HCT116 (cell line): ENCODE data around the gene GFOD2. TPM values are rescaled to one million over a fixed set of nuclear protein-coding genes. Genes with fewer than 3 reads are reported as not detected.

Experiments
- ATAC-seq: fragments of 200-7000 bp; cut with Tn5 transposase; 2 replicates; pipeline ENCODE4 v1.9.1; 2020; ENCODE audit warnings: mild to moderate bottlenecking, moderate library complexity
- BruUV-seq: library from RNA; stranded (reverse); fragments of 400-500 nt; replicated peaks from 2 replicates; lab custom pipeline; 2021; lab: Mats Ljungman, UMichigan
- CTCF ChIA-PET: fragments of 300-600 bp; sonication (Branson Sonifier 250); formaldehyde crosslinking; loops from one replicate; lab custom pipeline; 2021; ENCODE audit warnings: antibody characterized with exemption; lab: Charles Lee
- POLR2A ChIA-PET: fragments of 300-600, 350-600 bp; sonication (Branson Sonifier 250); formaldehyde crosslinking; loops from one replicate; lab custom pipeline; 2021; ENCODE audit warnings: antibody characterized with exemption; lab: Charles Lee
- RAD21 ChIA-PET, 2 experiments: fragments of 300-600 bp; sonication (Branson Sonifier 250); formaldehyde crosslinking; loops; one replicate each; lab custom pipeline; 2023; ENCODE audit warnings: low total read pairs in 2 of 2; ENCODE audit not compliant: uncharacterized antibody in 2 of 2, unreplicated experiment in 2 of 2, low non-redundant PET in 1 of 2; lab: Charles Lee
- DNase-seq: peaks from one replicate; pipeline ENCODE4 v3.0.0-alpha.2; 2010; ENCODE audit warnings: low read depth, low spot score
- H2AFZ ChIP-seq: fragments of 200-600 bp; shearing (Covaris generic), sonication (generic); 2 replicates; pipeline ENCODE4 v1.6.1; 2017; ENCODE audit warnings: low read depth, mixed run types, mixed read lengths, antibody characterized with exemption, low read length; ENCODE audit not compliant: poor library complexity, severe bottlenecking
- H3K27ac ChIP-seq: 2 replicates; pipeline ENCODE4 v1.5.1; 2012; ENCODE audit warnings: low read depth, low read length
- H3K27me3 ChIP-seq: fragments of 200-600 bp; sonication (generic); 2 replicates; pipeline ENCODE4 v1.6.1; 2016; ENCODE audit warnings: mixed run types, low read length, mixed read lengths; ENCODE audit not compliant: insufficient read depth
- H3K36me3 ChIP-seq, 2 experiments: fragments of 200-500 bp in 1 of 2; fragments of 200-600 bp in 1 of 2; sonication (Bioruptor generic) in 1 of 2; sonication (generic) in 1 of 2; 2 replicates each; pipeline versions ENCODE4 v1.5.1 to v1.6.1; 2014 to 2016; ENCODE audit warnings: low read length in 2 of 2, inconsistent platforms in 1 of 2, mixed read lengths in 1 of 2, mixed run types in 1 of 2; ENCODE audit not compliant: insufficient read depth in 2 of 2, control insufficient read depth in 1 of 2
- H3K4me1 ChIP-seq, 2 experiments: fragments of 200-600 bp in 1 of 2; sonication (generic) in 1 of 2; 2 replicates each; pipeline versions ENCODE4 v1.5.1 to v1.6.1; 2012 to 2017; ENCODE audit warnings: low read length in 2 of 2, inconsistent platforms in 1 of 2, mild to moderate bottlenecking in 1 of 2, mixed read lengths in 1 of 2, mixed run types in 1 of 2, moderate library complexity in 1 of 2; ENCODE audit not compliant: insufficient read depth in 2 of 2, control insufficient read depth in 1 of 2
- H3K4me2 ChIP-seq: fragments of 200-600 bp; sonication (generic); 2 replicates; pipeline ENCODE4 v1.6.1; 2017; ENCODE audit warnings: mixed run types, low read length, mixed read lengths
- H3K4me3 ChIP-seq, 2 experiments: fragments of 200-600 bp in 1 of 2; sonication (generic) in 1 of 2; replicated peaks in 1 of 2; 2 replicates each; pipeline ENCODE4 v1.5.1; 2011 to 2016; ENCODE audit warnings: low read length in 2 of 2, control low read depth in 1 of 2, low read depth in 1 of 2, mild to moderate bottlenecking in 1 of 2, mixed read lengths in 1 of 2, mixed run types in 1 of 2
- H3K79me2 ChIP-seq: fragments of 200-600 bp; sonication (generic); 2 replicates; pipeline ENCODE4 v1.6.1; 2017; ENCODE audit warnings: mild to moderate bottlenecking, mixed run types, low read length, moderate library complexity, mixed read lengths; ENCODE audit not compliant: insufficient read depth
- H3K9ac ChIP-seq: fragments of 200-600 bp; sonication (generic); 2 replicates; pipeline ENCODE4 v1.6.1; 2016; ENCODE audit warnings: low read length, mixed read lengths
- H3K9me2 ChIP-seq: fragments of 200-600 bp; sonication (generic), shearing (Covaris generic); 2 replicates; pipeline ENCODE4 v1.6.1; 2017; ENCODE audit warnings: mixed run types, mild to moderate bottlenecking, moderate library complexity; ENCODE audit not compliant: insufficient read depth
- H3K9me3 ChIP-seq, 2 experiments: fragments of 200-500 bp in 1 of 2; fragments of 200-600 bp in 1 of 2; sonication (Bioruptor generic) in 1 of 2; sonication (generic) in 1 of 2; 2 replicates each; pipeline ENCODE4 v1.6.1; 2014 to 2017; ENCODE audit warnings: low read length in 2 of 2, mixed read lengths in 2 of 2, inconsistent platforms in 1 of 2, low read depth in 1 of 2, mild to moderate bottlenecking in 1 of 2, mixed run types in 1 of 2, moderate library complexity in 1 of 2; ENCODE audit not compliant: control insufficient read depth in 1 of 2, insufficient read depth in 1 of 2
- H4K20me1 ChIP-seq: fragments of 200-600 bp; sonication (generic), shearing (Covaris generic); 2 replicates; pipeline ENCODE4 v1.6.1; 2017; ENCODE audit warnings: mixed run types, mild to moderate bottlenecking, moderate library complexity; ENCODE audit not compliant: insufficient read depth
- ELF1 ChIP-seq: IDR thresholded peaks from 2 replicates; pipeline ENCODE4 v1.6.1; 2012; ENCODE audit warnings: low read depth, borderline replicate concordance
- EZH2 ChIP-seq: fragments of 200-600 bp; sonication (generic); IDR thresholded peaks from 2 replicates; pipeline ENCODE4 v1.6.1; 2017; ENCODE audit warnings: antibody characterized with exemption, mixed run types
- POLR2A ChIP-seq: IDR thresholded peaks from 2 replicates; pipeline ENCODE4 v1.7.0; 2011; ENCODE audit warnings: borderline replicate concordance; ENCODE audit not compliant: insufficient read depth, insufficient read length; ENCODE audit errors: extremely low read depth
- POLR2AphosphoS5 ChIP-seq: IDR thresholded peaks from 2 replicates; pipeline ENCODE4 v1.6.1; 2011; ENCODE audit warnings: mild to moderate bottlenecking, low read depth, low read length, moderate library complexity
- RAD21 ChIP-seq: IDR thresholded peaks from 2 replicates; pipeline ENCODE4 v1.6.1; 2012; ENCODE audit warnings: low read depth, mild to moderate bottlenecking
- SIN3A ChIP-seq: IDR thresholded peaks from 2 replicates; pipeline ENCODE4 v1.6.1; 2012; ENCODE audit warnings: low read depth
- ZNF274 ChIP-seq: fragments of 200-500 bp; sonication (Bioruptor generic); IDR thresholded peaks from 2 replicates; pipeline ENCODE4 v1.6.1; 2014; ENCODE audit warnings: mild to moderate bottlenecking, low read depth, low read length, inconsistent platforms
- intact Hi-C: fragments of 100-400 bp; cut with micrococcal nuclease; formaldehyde crosslinking; loops from 2 replicates; pipeline ENCODE4 v1.10.0; 2022
- total RNA-seq: library from RNA; stranded (reverse); gene quantifications from one replicate; pipeline ENCODE4 v1.2.1, GENCODE V29; 2021; ENCODE audit not compliant: unreplicated experiment
- TF ChIP-seq, protein P1 (sequence below): IDR thresholded peaks from 2 replicates; pipeline ENCODE4 v1.6.1; 2012; ENCODE audit warnings: low read depth
- TF ChIP-seq, protein P2 (sequence below): IDR thresholded peaks from 2 replicates; pipeline ENCODE4 v1.6.1; 2012

The GFOD2 gene
- total RNA-seq, 1 experiment from 2014 or later = 17.4 TPM

DNA sequence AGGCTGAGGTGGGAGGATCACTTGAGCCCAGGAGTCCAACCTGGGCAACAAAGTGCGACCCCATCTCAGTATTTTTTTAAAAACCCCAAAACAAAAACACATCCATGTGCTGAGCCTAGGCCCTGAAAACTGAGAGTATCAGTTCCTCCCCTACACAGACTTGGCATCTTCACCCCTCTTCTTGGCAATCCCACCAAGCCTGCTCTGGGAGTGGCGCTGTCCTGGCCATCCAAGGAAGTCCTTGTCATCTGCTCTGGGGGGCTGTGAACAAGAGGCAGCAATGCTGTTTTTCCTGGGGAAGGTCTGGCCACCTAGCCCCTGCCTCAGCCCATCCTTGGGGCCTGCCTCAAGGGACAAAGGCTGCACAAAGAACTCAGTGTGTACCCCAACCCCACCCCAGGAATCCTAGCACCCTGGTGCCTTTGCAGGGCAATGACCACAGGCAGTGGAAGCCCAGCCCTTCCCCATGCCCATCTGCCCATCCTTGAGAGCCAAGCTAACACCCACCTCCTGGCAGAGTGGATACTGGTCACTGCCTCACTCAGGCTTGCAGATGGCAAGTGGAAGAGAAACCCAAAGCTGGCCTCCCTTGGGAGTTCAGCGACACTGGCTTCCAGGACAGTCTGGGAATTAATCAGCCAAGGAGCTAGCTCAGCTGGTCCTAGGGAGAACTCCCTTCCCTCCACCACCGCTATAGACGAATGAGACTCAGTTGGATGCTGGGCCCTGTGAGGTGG, 14.8 kb upstream of the GFOD2 start:
- Histone ChIP-seq H2AFZ (no peak overlapping the region), H3K9me3 (no peaks in the 10 kb centered on the region), H3K27me3 (no peaks in the 10 kb centered on the region), H3K79me2 (no peaks in the 10 kb centered on the region), H3K4me3 (no peak overlapping the region), H3K4me2 (no peak overlapping the region), H3K36me3 (peaks cover 0 to 5% of the 10 kb centered on the region in 2 experiments; a peak in 1 of 4 replicates), H3K9ac (no peak overlapping the region), H3K9me2 (no peaks in the 10 kb centered on the region), H4K20me1 (no peaks in the 10 kb centered on the region), H3K27ac (no peak overlapping the region), H3K4me1 (no peaks in the 10 kb centered on the region)
- ChIA-PET POLR2A (no interaction called here), CTCF (no interaction called here), RAD21 (interaction anchor here in 1 of 2 experiments (0.6 kb wide), 1 partner anchor 43 kb away, joined by 4 read pairs; no protein-coding TSS in a partner anchor)
- DNase-seq (no peak), ATAC-seq (no peak)
- BruUV-seq = no TSS peak
- intact Hi-C loops = no loop called here
- TF ChIP-seq EZH2 (no peak), ZNF274 (no peak), POLR2A (no peak), POLR2AphosphoS5 (no peak), SIN3A (no peak), ELF1 (no peak), RAD21 (no peak)
- TF ChIP-seq, protein P1, sequence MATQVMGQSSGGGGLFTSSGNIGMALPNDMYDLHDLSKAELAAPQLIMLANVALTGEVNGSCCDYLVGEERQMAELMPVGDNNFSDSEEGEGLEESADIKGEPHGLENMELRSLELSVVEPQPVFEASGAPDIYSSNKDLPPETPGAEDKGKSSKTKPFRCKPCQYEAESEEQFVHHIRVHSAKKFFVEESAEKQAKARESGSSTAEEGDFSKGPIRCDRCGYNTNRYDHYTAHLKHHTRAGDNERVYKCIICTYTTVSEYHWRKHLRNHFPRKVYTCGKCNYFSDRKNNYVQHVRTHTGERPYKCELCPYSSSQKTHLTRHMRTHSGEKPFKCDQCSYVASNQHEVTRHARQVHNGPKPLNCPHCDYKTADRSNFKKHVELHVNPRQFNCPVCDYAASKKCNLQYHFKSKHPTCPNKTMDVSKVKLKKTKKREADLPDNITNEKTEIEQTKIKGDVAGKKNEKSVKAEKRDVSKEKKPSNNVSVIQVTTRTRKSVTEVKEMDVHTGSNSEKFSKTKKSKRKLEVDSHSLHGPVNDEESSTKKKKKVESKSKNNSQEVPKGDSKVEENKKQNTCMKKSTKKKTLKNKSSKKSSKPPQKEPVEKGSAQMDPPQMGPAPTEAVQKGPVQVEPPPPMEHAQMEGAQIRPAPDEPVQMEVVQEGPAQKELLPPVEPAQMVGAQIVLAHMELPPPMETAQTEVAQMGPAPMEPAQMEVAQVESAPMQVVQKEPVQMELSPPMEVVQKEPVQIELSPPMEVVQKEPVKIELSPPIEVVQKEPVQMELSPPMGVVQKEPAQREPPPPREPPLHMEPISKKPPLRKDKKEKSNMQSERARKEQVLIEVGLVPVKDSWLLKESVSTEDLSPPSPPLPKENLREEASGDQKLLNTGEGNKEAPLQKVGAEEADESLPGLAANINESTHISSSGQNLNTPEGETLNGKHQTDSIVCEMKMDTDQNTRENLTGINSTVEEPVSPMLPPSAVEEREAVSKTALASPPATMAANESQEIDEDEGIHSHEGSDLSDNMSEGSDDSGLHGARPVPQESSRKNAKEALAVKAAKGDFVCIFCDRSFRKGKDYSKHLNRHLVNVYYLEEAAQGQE = no peak
- TF ChIP-seq, protein P2, sequence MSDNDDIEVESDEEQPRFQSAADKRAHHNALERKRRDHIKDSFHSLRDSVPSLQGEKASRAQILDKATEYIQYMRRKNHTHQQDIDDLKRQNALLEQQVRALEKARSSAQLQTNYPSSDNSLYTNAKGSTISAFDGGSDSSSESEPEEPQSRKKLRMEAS = no peak
